WI38 (cell line): ENCODE results near the gene OVAAL.

Experiments used
- H3K4me3 ChIP-seq: 2 replicates; pipeline ENCODE4 v1.5.1; 2011; ENCODE audit warnings: low read depth, mild to moderate bottlenecking, control low read depth, low read length
- CTCF ChIP-seq: IDR thresholded peaks from 2 replicates; pipeline ENCODE4 v1.5.1; 2012; ENCODE audit warnings: low read depth, mild to moderate bottlenecking, control low read depth, low read length

OVAAL gene

GRCh38 chr1:180522213-180522515 is 36.6 kb upstream of the OVAAL start:
- H3K4me3 ChIP-seq = no peak overlapping the region
- no peak for TF ChIP-seq CTCF

DNA sequence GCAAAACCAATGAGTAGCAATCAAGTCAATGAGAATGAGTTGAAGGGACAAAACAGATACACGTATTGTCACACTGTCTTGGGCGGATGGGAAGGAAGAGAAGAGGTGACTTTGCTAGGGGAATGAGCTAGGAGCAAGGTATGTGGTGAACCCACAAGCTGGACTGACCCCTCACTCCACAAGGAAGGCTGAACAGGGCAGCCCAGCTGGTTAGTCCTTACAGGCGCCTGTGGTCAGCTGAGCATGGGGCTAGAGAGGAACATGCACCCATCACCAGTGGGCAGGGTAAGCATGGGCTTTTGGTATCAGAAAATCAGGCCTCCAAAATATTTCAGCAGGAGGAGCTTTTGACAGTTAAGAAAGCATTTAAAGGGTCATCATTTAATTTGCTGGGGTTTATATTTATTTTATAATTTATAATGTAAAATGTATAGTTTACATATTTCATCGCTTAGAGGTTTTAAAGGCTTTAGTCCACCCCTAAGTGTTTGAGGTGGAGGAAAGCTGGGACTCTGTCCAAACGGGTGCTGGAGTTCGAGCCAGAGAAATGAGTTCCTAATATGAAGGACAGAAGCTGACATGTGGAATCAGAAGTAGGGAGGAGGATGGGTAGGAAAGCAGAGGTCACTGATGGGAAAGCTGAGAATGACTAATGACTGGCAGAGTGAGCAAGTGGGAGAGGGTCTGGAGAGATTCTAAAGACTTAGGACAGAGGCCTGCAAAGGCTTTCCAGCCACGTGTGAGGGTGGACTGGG is 34.4 kb upstream of the OVAAL start:
- no peak for TF ChIP-seq CTCF

DNA sequence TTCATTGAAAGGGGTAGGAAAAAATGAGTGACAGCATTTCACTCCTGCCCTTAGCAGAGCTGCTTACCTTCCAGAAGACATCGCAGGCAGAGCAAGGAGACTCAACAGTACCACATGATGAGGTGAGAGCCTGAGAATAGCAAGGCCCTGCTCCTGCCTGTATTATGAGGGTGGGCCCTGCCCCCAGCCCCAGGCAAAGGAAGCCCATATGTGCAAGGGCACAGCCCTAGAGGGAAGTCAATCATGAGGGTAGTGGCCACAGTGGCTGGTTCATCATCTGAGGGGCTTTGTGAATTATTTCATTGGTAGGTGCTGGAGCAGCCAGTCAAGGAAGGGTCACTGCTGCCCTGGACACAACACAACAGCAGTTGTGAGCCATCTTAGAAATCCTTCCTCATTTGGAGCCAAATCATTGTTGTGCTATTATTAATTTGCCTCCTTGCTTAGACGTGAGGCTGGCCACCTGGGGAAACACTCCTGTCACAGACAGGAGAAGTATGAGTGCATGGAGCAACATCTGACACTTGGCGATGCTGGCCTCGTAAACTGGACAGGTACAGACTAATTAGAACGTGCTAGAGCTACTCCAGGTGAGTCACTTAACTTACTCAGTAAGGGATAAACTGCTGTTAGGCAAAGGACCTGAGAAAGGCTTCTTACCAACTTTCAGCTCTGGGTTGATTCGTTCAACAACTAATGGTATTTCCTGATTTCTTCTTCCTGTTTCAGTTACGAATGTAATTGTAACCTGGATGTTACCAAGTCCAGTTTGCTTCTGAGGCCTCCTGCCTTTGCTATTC is 33.6 kb upstream of the OVAAL start:
- no peak for TF ChIP-seq CTCF
- no peak overlapping the region for H3K4me3 ChIP-seq

More for the DNA sequence above, 34.4 kb upstream of the OVAAL start:
- H3K4me3 ChIP-seq = no peak overlapping the region

DNA sequence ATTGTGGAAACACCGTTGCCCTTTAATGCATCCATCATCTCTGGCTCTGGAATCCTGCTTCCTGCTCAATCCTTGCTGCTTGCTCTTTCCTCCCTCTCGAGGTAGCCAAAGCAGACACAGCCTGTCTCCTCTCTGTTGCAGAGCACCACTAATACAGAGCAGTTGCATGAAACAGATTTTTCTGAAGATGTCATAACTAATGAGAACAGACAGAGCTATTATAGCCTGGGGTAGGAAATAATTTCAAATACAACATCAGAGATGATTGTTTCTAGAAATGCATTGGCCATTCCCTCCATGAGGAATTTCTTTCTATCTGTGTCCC is 33.1 kb upstream of the OVAAL start:
- H3K4me3 ChIP-seq = no peak overlapping the region
- TF ChIP-seq CTCF = no peak

DNA sequence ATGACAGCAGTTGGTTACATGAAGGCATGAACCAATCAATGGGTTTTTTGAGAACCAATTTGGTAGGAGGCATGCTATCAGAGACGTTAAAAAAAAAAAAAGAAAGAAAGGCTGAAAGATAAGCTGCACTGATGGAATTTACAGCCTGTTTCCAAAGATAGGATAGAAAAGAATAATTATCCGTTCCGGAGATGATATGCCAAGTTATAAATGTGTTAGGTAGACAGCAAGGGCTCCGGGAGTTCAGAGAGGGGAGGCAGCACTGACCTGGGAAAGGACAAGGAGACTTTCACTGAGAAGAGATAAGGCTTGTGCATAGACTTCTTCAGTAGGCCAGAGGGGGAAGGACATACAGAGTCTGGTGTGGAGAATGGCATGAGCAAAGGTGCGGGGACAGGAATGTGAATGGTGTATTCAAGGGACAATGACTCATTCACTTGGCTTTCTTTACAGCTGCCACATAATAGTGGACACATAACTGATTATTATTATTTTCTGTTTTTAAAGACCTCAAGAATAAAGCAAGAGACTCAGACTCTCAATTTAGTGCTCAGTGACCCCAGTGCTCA is 31.6 kb upstream of the OVAAL start:
- H3K4me3 ChIP-seq = no peak overlapping the region
- no peak for TF ChIP-seq CTCF

- no peak overlapping the region for H3K4me3 ChIP-seq
- TF ChIP-seq CTCF = no peak
Observed at GRCh38 chr1:180528868-180529470, 29.8 kb upstream of the OVAAL start.

DNA sequence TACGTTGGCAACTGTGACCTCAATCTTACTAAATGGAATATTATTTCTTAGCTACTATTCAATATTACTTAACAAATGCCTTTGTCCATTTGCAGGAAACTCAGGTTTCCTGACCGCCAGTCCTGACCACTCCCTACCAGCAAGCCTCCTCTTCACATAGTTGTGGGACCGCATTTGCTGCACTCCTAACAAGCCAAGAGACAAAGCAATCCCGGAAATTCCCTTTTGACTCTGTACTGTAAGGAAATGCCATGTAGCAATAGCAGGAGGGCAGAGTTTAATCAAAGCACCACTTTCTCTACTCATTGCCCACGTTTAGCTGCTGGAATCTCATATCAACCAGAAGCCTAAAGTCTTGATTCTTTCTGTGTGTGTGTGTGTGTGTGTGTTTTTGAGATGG is 28.3 kb upstream of the OVAAL start:
- no peak for TF ChIP-seq CTCF
- no peak overlapping the region for H3K4me3 ChIP-seq
